ENCODE measurements around the gene ZSCAN22. TPM values are rescaled to one million over a fixed set of nuclear protein-coding genes. Genes with fewer than 3 reads are reported as not detected.

Gene ZSCAN22
- total RNA-seq, 1 experiment from 2014 or later, result 4.6 TPM

DNA sequence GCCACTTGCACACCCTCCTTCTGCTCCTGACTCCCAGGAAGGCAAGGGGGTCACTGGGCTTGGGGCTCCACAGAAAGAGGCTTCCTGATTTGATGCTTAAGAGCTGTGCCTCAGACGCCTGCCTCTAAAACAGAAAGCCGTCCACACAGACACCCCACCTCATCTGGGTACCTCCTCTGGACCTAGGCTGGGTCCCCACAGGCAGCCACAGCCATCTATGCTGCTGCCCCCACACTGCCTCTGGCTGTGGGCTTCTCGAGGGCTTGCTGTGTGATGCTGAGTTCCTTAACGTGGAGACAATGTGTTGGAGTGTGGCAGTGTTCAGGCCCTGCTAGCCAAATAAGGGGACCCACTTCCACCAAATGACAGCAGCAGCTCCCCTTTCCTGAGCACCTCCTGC is 8.5 kb upstream of the ZSCAN22 start (continued):
- TF ChIP-seq, protein P1, sequence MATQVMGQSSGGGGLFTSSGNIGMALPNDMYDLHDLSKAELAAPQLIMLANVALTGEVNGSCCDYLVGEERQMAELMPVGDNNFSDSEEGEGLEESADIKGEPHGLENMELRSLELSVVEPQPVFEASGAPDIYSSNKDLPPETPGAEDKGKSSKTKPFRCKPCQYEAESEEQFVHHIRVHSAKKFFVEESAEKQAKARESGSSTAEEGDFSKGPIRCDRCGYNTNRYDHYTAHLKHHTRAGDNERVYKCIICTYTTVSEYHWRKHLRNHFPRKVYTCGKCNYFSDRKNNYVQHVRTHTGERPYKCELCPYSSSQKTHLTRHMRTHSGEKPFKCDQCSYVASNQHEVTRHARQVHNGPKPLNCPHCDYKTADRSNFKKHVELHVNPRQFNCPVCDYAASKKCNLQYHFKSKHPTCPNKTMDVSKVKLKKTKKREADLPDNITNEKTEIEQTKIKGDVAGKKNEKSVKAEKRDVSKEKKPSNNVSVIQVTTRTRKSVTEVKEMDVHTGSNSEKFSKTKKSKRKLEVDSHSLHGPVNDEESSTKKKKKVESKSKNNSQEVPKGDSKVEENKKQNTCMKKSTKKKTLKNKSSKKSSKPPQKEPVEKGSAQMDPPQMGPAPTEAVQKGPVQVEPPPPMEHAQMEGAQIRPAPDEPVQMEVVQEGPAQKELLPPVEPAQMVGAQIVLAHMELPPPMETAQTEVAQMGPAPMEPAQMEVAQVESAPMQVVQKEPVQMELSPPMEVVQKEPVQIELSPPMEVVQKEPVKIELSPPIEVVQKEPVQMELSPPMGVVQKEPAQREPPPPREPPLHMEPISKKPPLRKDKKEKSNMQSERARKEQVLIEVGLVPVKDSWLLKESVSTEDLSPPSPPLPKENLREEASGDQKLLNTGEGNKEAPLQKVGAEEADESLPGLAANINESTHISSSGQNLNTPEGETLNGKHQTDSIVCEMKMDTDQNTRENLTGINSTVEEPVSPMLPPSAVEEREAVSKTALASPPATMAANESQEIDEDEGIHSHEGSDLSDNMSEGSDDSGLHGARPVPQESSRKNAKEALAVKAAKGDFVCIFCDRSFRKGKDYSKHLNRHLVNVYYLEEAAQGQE (IDR thresholded peaks at IDR 0.05; ENCODE audit: low read depth), result no peak

DNA sequence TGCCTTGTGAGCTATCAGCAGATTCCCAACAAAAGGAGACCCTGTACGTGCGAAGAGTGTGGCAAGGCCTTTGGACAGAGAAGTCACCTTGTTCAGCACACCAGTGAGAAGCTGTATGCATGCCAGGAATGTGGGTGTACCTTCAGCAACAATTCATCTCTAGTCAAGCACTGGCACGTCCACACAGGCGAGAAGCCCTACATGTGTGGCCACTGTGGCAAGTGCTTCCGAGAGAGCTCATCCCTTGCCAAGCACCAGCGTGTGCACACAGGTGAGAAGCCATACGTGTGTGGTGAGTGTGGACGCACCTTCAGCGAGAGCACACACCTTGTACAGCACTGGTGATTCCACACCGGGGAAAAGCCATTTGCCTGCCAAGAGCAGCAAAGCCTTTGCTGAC is 7.6 kb upstream of the ZSCAN22 start:
- ChIA-PET POLR2A (no interaction called here), RAD21 (ENCODE audit: low non-redundant PET in 1 of 2, low total read pairs in 2 of 2, uncharacterized antibody in 2 of 2, unreplicated experiment in 2 of 2) (no interaction called here), CTCF (no interaction called here)
- intact Hi-C loops (cut with micrococcal nuclease), result no loop called here
- Histone ChIP-seq H3K27ac (ENCODE audit: low read depth, low read length) (no peak overlapping the region), H3K4me1 (ENCODE audit: control insufficient read depth in 1 of 2, insufficient read depth in 2 of 2, low read length in 2 of 2) (no peaks in the 10 kb centered on the region), H3K9me3 (ENCODE audit: control insufficient read depth in 1 of 2, insufficient read depth in 1 of 2, low read depth in 1 of 2, low read length in 2 of 2) (no peaks in the 10 kb centered on the region), H3K36me3 (ENCODE audit: control insufficient read depth in 1 of 2, insufficient read depth in 2 of 2, low read length in 2 of 2) (peaks cover 3 to 7% of the 10 kb centered on the region in 2 experiments; a peak in 2 of 4 replicates), H3K9me2 (ENCODE audit: insufficient read depth) (no peaks in the 10 kb centered on the region), H3K79me2 (ENCODE audit: insufficient read depth, low read length) (no peaks in the 10 kb centered on the region), H3K9ac (ENCODE audit: low read length) (no peak overlapping the region), H3K4me3 (replicated peaks in 1 of 2; ENCODE audit: low read depth in 1 of 2, low read length in 2 of 2) (no peak overlapping the region), H3K27me3 (ENCODE audit: insufficient read depth, low read length) (no peaks in the 10 kb centered on the region), H2AFZ (ENCODE audit: low read depth, low read length, poor library complexity, severe bottlenecking) (no peak overlapping the region), H3K4me2 (ENCODE audit: low read length) (no peak overlapping the region), H4K20me1 (ENCODE audit: insufficient read depth) (no peaks in the 10 kb centered on the region; the same call in 1 of the 2 replicates)
- DNase-seq (ENCODE audit: low read depth, low spot score), result no peak
- BruUV-seq (replicated peaks), result no TSS peak
- ATAC-seq, result no peak
- TF ChIP-seq ELF1 (IDR thresholded peaks at IDR 0.05; ENCODE audit: borderline replicate concordance, low read depth) (no peak), EZH2phosphoT487 (IDR thresholded peaks at IDR 0.05; ENCODE audit: borderline replicate concordance) (no peak), EGR1 (IDR thresholded peaks at IDR 0.05; ENCODE audit: low read depth) (no peak), ZNF274 (IDR thresholded peaks at IDR 0.05; ENCODE audit: low read depth, low read length) (no peak), SRF (IDR thresholded peaks at IDR 0.05; ENCODE audit: low read depth) (no peak), POLR2A (IDR thresholded peaks at IDR 0.05; ENCODE audit: borderline replicate concordance, extremely low read depth, insufficient read depth, insufficient read length) (no peak), POLR2AphosphoS5 (IDR thresholded peaks at IDR 0.05; ENCODE audit: low read depth, low read length) (no peak)
- TF ChIP-seq, protein P1 (IDR thresholded peaks at IDR 0.05; ENCODE audit: low read depth), result no peak
- TF ChIP-seq, protein P2, sequence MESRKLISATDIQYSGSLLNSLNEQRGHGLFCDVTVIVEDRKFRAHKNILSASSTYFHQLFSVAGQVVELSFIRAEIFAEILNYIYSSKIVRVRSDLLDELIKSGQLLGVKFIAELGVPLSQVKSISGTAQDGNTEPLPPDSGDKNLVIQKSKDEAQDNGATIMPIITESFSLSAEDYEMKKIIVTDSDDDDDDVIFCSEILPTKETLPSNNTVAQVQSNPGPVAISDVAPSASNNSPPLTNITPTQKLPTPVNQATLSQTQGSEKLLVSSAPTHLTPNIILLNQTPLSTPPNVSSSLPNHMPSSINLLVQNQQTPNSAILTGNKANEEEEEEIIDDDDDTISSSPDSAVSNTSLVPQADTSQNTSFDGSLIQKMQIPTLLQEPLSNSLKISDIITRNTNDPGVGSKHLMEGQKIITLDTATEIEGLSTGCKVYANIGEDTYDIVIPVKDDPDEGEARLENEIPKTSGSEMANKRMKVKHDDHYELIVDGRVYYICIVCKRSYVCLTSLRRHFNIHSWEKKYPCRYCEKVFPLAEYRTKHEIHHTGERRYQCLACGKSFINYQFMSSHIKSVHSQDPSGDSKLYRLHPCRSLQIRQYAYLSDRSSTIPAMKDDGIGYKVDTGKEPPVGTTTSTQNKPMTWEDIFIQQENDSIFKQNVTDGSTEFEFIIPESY (IDR thresholded peaks at IDR 0.05; ENCODE audit: extremely low read depth, insufficient replicate concordance, low read length), result no peak
